Measurements from ENCODE around the gene TTBK1.

DNA sequence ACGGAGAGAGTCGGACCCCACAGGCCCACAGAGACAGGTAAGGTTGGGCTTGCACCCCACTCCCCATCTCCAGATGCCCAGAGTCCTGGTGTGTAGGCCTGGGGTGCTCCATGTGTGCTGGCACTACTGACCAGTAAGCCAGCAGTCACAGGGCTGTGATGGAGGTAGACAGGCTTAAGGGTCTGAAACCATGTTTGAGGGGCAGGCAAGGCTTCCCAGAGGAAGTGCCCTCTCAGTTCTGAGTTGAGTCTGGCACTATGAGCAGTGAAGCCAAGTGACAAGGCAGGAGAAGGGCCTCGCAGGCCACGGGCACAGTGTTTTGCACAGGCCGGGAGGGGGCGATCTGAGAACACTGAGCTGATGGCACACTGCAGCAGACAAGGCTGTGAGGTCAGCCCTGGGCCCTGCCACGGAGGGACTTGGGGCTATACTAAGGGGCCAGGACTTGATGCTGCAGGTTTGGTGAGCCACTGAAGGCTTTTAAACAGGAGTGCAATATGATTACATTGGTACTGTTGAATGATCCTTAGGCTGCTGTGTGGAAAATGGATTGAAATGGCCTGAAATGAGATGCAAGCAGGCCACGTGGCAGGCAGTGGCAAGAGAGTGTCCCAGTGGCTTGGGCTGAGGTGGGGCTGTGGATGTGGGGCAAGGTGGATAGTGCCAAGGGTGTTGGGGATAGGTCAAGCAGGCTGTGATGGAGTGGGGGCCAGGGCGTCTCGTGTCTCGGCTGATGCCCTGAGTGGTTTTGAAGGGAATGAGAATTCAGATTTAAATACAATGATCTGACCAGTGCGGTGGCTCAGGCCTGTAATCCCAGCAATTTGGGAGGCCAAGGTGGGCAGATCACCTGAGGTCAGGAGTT lies 20.3 kb downstream of the TTBK1 start:
- TF ChIP-seq RAD21 (conservative IDR thresholded peaks at IDR 0.05) (peak; percentile 25), EP300 (conservative IDR thresholded peaks at IDR 0.05; ENCODE audit: poor library complexity, severe bottlenecking) (no peak), EZH2 (IDR thresholded peaks at IDR 0.05; ENCODE audit: borderline replicate concordance, insufficient read depth, low read length, poor library complexity, severe bottlenecking) (no peak), POLR2AphosphoS5 (IDR thresholded peaks at IDR 0.05) (no peak)
- TF ChIP-seq, protein P1, sequence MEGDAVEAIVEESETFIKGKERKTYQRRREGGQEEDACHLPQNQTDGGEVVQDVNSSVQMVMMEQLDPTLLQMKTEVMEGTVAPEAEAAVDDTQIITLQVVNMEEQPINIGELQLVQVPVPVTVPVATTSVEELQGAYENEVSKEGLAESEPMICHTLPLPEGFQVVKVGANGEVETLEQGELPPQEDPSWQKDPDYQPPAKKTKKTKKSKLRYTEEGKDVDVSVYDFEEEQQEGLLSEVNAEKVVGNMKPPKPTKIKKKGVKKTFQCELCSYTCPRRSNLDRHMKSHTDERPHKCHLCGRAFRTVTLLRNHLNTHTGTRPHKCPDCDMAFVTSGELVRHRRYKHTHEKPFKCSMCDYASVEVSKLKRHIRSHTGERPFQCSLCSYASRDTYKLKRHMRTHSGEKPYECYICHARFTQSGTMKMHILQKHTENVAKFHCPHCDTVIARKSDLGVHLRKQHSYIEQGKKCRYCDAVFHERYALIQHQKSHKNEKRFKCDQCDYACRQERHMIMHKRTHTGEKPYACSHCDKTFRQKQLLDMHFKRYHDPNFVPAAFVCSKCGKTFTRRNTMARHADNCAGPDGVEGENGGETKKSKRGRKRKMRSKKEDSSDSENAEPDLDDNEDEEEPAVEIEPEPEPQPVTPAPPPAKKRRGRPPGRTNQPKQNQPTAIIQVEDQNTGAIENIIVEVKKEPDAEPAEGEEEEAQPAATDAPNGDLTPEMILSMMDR (IDR thresholded peaks at IDR 0.05; ENCODE audit: poor library complexity, severe bottlenecking), result peak; percentile 39

Data from neural cell (in vitro differentiated cells).